HG03175 (cell line): ENCODE data around the gene COPS8.

Source experiments
- ATAC-seq: cut with Tn5 transposase; IDR thresholded peaks from one replicate; pipeline ENCODE4 v1.9.1; 2021; ENCODE audit warnings: mild to moderate bottlenecking, moderate library complexity; ENCODE audit not compliant: unreplicated experiment

Gene COPS8

DNA sequence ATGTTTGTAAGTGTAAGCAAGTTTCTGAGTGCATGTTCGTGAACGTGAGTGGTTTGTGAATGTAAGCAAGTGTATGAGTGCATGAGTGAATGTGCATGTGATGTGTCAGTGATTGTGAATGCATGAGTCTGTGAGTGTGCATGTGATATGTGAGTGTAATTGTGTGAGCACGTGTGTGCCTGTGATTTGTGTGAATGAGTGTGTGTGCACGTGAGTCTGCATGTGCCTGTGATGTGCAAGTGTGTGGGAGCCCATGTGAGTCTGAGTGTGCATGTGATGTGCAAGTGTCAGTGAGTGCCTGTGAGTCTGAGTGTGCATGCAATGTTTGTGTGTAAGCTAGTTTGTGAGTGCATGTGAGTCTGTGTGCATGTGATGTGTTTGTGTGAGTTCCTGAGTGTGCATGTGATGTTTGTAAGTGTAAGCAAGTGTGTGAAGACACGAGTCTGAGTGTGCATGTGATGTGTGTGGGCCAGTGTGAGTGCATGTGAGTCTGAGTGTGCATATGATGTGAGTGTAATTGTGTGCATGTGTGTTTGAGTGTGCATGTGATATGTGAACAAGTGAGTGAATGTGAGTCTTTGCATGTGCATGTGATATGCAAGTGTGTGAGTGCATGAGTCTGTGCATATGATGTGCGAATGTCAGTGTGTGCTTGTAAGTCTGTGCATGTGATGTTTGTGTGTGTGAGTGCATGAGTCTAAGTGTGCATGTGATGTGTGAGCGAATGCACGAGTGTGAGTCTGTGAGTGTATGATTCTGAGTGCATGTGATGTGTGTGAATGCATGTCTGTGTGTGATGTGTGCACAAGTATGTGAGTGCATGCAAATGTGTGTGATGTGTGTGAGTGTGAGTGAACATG is 45.1 kb downstream of the COPS8 start:
- no peak for ATAC-seq

DNA sequence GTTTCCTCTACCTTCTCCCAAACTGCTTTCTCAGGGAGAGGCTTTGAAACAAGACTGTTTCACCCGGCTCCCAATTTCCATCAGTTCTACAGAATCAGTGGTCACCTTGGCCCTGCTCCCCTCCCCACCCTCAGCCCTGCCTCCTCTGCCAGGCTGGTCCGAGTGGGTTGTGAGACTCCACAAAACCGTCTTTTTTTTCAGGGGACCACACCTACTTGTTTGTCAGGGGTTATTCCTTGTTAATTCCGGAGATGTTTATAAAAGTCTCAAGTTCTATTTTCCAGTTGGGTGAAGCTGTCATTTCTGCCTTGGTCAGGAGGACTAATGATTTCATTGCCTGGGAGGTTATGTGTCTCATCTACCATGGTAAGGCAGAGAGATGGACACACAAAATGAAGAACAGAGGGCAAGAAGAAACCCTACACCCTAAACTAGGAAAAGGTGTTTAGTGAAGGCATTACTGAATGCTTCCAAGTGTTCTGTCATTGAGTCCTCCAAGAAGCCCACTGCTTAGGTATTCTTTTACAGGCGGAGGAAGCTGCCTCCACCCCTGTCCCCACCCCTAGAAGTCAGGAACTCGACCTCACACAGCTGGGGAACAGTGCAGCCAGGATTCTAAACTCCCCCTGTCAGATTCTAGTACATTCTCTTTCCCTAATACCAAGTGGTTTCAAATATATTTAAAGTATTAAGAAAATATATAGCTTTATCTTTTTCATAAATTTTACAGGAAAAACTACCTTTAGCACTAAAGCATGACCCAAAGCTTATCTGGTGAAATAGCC is 46.3 kb downstream of the COPS8 start:
- ATAC-seq = no peak

DNA sequence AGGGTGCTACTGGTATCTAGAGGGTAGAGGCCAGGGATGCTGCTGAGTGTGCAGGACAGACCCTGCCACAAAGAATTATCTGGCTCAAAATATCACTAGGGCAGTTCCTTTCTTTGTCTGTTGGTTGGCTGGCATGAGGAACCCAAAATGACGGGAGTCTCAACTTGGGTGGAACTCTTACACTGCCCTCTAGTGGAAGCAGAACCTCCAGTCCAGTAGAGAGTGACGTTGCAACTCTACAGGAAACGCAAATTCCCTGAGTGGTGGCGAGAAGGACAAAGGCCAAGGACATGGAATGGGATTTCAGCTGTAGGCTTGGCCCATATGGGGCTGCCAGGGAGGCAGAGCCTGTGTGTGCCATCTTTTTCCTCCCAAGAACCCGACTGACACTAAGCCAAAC is 47.1 kb downstream of the COPS8 start:
- no peak for ATAC-seq

DNA sequence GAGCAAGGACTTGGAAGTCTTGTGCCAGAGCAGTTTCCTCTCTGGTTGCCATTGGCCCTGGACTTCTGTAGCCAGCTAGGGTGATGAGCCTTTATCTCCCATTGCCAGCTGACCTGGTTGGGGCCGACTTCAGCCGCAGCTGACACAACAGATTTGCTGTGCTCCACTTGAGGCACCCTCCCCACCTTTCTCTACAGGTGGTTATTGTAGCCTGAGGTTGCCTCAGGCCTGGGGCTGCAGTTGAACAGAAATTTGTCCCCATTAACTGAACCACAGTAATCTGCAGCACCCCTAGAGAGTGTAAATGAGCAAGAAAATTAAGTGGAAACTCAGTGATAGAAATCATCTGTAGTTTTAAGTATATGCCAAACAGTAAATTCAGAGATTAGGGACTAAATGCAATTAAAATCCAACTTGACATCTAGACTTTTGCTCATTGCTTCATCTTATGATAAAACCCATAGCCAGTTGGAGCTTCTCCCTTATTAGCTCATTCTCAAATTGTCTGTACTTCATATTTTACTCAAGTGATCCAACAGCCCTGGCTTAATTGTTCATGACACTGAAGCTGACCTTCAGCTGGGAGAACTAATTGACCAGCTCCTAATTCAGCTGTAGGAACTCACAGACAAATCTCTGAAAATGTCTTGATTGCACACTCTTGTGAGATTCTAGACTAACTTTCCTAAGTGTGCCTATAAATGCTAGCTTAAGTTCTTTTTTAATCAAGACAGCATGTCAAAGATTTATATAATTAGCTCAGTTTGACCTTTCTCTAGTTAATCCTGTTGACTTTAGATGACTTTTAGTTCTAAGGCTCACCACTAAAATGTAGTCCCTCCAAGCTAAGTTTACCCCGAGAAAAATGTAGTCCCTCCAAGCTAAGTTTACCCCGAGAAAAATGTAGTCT is 48.9 kb downstream of the COPS8 start:
- ATAC-seq = no peak

DNA sequence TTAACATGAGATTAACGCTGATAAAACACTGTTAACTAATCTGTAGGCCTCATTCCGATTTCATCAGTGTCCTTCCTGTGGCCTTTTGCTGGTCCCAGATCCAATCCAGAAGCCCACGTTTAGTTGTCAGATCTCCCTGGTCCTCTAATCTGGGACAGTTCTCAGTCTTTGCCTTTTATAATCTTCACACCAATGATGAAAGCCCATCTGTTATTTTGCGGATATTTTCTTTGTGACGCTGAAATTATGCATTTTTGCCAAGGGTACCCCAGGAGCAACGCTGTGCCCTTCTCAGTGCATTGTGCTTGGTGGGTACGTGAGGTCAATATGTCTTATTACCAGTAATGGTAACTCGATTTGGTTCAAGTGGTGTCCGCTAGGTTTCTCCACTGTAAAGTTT is 51.1 kb downstream of the COPS8 start:
- no peak for ATAC-seq

DNA sequence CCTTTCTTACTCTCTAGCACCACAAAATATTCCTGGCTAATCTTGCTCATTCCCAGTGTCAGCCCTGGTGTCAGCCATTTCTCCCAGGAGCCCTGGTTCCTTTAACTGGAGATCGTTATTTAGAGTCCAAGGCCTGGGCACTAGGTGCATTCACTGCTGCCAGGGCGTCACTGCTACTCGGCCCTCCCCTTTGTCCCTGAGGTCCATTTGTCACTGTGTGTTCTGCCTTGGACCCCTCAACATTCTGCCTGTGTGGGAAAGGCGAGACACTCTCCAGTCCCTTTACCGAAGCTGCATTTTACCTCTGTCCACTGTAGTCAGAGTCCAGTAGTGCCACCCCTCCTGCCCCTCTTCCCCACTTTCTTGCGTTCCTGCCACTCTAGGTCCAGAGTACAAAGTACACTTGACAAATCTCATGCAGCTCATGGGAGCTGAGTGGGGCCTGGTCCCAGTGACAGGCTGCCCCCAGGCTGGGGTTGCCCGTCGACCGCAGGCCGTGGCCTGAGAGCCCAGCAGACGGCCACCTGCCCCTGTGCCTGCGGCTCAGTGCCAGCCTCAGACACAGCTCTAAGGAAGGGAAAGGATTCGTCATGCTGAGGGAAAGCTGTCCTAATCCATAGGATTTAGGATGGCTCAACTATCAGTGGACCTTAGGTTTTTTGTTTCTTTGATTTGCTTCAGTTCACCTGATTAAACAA is 52.1 kb downstream of the COPS8 start:
- no peak for ATAC-seq

DNA sequence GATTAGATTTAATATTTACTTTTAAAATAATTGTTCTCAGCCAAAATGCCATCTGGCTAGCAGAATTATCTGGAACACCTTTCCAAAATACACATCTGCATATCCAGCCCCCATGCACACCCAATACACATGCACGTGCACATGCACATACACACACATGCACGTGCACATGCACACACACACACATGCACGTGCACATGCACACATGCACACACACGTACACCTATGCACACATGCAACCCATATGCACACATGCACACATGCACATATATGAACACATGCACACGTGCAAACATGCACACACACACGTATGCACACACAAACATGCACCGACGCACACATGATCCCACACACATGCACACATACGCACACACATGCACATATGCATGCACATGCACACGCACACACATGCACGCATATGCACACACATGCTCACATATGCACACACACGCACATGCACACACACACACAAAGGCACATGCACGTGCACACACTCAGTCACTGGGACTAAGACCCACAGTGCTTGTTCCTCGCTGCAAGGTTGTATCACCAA is 53.5 kb downstream of the COPS8 start:
- no peak for ATAC-seq

DNA sequence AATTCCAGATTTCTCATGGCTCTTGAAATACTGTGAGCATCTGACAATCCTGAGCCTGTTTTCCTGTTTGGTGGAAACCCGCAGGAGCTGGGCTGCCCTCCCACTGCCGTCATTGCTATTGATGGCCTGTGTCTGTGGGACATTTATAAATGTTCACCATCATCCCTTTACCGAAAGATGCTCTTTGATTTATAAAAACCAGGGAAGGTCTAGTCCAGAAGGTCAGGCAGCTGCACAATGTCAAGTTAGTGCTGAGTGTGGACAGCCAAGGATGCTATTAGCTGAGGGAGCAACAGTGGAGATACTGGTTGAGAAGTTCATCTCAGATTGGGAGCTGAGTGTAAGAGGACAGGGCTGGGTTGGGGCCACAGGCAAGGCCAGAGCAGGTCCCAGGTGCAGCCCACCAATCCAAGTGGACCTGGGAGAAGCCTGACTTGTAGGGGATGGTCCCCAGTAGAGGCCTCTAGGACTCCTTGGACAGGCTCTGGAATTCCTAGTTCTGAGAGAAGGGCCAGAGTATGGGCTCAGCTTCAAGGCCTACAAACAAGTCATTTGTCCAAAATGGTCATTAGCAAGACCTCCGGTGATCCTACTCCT is 55.1 kb downstream of the COPS8 start:
- no peak for ATAC-seq

DNA sequence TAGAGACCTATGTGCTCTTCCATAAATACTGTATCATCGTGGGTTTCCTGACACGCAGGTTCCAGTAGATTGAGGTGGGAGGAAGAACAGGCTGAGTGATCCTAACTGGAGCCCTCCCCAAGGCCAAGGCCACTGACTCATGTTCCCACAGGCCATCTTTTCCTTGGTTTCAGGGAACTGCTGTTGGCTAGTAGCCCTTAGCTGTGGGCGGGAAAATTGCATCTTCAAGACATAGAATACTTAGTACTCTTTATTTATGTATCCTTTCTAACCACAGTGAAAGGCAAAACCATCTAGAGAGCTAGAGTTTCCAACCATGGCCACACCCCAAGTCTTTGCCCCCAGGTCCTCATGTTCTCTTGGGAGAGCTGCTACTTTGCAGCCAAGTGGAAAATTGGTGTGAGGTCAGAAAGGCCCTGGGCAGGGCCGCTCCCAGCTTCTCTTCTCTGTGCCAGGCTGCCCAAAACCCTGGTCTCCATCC is 55.9 kb downstream of the COPS8 start:
- ATAC-seq = no peak

DNA sequence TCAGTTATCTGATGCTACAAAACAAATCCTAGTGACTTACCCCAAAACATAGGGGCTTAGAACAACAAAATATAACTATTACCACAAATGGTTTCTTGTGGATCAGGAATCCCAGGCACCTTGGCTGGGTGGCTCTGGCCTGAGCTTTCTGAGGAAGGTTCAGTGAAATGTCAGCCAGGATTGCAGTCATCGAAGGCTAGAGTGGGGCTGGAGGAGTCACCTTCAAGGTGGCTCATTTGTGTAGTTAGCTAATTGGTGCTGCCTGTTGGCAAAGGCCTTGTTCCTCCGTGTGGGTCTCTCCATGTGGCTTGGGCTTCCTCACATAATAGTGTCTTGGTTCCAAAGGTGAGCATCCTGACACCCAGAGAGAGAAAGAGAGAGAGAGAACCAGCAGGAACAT is 57.4 kb downstream of the COPS8 start:
- ATAC-seq = no peak

DNA sequence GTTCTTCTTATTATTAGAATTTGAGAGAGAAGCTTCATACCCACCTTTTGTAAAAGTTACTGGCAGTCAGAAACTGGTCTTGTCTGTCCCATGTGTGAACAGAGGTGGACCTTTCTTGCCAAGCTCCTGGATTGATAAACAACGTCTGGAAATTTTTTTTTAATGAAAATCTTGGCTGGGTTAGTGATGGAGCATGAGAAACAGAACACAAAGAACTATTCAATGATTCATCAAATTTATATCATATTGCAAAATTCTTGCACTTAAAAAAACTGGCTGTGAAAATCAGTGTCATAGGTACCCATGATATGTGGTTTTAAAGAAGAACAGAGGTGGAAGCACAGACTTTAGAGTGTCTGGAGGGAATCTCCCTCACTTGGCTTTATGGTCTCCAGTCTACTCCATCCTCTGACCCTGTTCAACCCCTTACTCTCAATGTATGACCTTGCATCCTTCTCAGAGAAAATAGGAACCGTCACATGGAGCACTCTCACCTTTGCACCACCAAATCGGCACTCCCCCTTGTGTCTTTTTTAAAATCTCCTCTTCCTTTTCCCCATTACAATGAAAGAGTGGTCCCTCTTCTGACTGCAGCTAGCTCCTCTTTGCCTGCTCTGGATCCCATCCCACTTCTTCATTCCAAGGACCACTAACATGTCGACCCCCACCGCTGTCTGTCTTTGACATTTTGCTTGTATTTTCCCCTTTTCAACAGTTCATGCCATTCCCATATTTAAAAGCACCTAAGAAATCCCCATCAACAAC is 58.2 kb downstream of the COPS8 start:
- ATAC-seq = no peak

DNA sequence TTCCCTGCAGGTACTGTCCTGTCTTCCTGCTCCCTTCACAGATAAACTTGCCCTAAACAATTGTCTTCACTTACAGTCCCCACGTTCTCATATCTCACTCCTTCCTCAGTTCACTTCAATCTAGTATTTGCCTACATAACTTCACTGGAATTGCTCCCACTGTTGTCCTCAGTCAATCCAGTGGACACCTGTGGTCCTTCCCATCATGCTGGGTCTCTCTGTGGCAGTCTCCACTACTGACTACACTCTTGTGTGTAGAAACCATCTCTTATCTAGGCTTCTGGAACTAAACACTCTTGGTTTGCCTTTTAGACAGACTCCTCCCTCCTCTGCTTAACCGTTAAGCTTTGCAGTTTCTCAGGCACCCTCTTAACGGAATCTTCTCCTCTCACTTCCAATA is 58.8 kb downstream of the COPS8 start:
- ATAC-seq = no peak

DNA sequence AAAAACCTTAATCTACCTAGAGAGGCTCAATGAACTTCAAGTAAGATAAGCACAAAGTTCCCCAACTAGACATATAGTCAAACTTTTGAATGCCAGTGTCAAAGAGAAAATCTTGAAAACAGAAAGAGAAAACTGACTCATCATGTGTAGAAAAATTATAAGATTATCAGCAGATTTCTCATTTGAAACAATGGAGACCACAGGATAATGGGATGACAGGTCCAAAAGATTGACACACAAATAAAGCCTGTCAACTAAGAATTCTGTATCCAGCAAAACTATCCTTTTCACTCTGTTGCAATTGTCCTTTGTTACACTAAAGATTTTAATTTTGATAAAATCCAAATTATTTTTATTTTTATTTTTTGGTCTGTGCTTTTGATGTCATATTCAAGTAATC is 61.6 kb downstream of the COPS8 start:
- no peak for ATAC-seq

DNA sequence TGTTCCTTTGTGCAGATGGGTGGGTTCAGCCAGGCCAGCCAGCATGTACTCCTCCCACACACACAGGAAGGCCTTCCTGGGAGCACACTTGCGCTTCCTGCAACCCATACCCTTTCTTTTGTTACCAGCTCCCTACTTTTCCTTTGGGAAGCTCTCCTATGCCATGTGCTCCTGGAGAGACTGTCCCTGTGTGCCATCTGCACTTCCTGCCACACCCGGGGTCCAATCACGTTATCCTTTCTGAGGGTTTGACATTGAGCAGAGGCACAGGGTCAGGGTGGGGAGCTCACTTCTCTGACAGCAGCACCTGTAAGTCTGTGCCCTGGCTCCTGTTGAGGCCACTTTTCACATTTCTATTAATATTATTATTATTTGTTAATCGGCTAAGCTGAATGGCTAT is 62.9 kb downstream of the COPS8 start:
- ATAC-seq = no peak

DNA sequence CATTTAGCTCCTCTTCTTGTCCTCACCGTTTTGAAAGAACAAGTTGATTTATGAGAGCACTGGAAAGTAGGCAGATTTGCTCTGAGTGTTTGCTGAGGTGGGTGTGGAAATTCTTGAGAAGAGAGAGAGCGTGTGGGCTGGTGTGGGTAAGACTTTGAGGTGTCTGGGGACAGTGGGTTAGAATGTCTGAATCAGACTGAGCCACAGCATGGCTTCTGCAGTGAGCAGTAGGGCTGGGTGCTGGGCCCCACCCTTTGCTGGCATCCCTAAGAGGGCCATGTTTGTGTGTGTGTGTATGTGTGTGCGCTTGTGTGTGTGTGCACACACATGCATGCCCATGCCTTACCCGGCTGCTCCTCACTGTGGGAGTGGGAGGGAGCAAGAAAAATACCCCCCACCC is 63.7 kb downstream of the COPS8 start:
- ATAC-seq = no peak
